GF-D8 (cell line): ENCODE data around the gene CALU.

ENCODE experiments used
- DNase-seq: peaks from one replicate; lab custom pipeline; 2025; lab: John Stamatoyannopoulos, UW

CALU gene

GRCh38 chr7:128785738-128786137 is 46.6 kb downstream of the CALU start:
- DNase-seq, result no peak

- DNase-seq, result no peak
Measured at GRCh38 chr7:128788446-128789412, 49.6 kb downstream of the CALU start.

- DNase-seq, result no peak
Measured at GRCh38 chr7:128790315-128791041, 51.3 kb downstream of the CALU start.

- DNase-seq, result no peak
Measured at GRCh38 chr7:128791121-128791971, 52.2 kb downstream of the CALU start, which contains the start of gene CCDC136. Gene CCDC136, plus strand, starts transcription at chr7:128791968. Its CDS starts 444 bp downstream, at chr7:128792412.

- DNase-seq, result no peak
Measured at GRCh38 chr7:128791972-128792327, 52.8 kb downstream of the CALU start.

- DNase-seq, result no peak
Measured at GRCh38 chr7:128792471-128793180, 53.5 kb downstream of the CALU start.

GRCh38 chr7:128793181-128793547 is 54.0 kb downstream of the CALU start:
- no peak for DNase-seq

GRCh38 chr7:128794020-128794419 is 54.9 kb downstream of the CALU start:
- no peak for DNase-seq

GRCh38 chr7:128794436-128794835 is 55.3 kb downstream of the CALU start:
- DNase-seq, result no peak

- no peak for DNase-seq
Measured at GRCh38 chr7:128795129-128795528, 56.0 kb downstream of the CALU start.

- DNase-seq, result no peak
Measured at GRCh38 chr7:128796327-128796726, 57.2 kb downstream of the CALU start.

- DNase-seq, result no peak
Measured at GRCh38 chr7:128799451-128799850, 60.3 kb downstream of the CALU start.

GRCh38 chr7:128800567-128800966 is 61.4 kb downstream of the CALU start:
- no peak for DNase-seq

- no peak for DNase-seq
Measured at GRCh38 chr7:128801003-128801402, 61.8 kb downstream of the CALU start.

- DNase-seq, result no peak
Measured at GRCh38 chr7:128801667-128802418, 62.7 kb downstream of the CALU start.

- no peak for DNase-seq
Measured at GRCh38 chr7:128804484-128804883, 65.3 kb downstream of the CALU start.

- no peak for DNase-seq
Measured at GRCh38 chr7:128805225-128805624, 66.1 kb downstream of the CALU start.

- DNase-seq, result no peak
Measured at GRCh38 chr7:128807191-128807590, 68.0 kb downstream of the CALU start.

GRCh38 chr7:128809363-128809762 is 70.2 kb downstream of the CALU start:
- no peak for DNase-seq

GRCh38 chr7:128810473-128810872 is 71.3 kb downstream of the CALU start:
- no peak for DNase-seq

GRCh38 chr7:128810997-128811396 is 71.8 kb downstream of the CALU start:
- no peak for DNase-seq
